HCT116 (cell line): ENCODE data around the gene RHCG. TPM values are rescaled to one million over a fixed set of nuclear protein-coding genes. Genes with fewer than 3 reads are reported as not detected.

Source experiments
- ATAC-seq: fragments of 200-7000 bp; cut with Tn5 transposase; 2 replicates; pipeline ENCODE4 v1.9.1; 2020; ENCODE audit warnings: mild to moderate bottlenecking, moderate library complexity
- BruUV-seq: library from RNA; stranded (reverse); fragments of 400-500 nt; replicated peaks from 2 replicates; lab custom pipeline; 2021; lab: Mats Ljungman, UMichigan
- CTCF ChIA-PET: fragments of 300-600 bp; sonication (Branson Sonifier 250); formaldehyde crosslinking; loops from one replicate; lab custom pipeline; 2021; ENCODE audit warnings: antibody characterized with exemption; lab: Charles Lee
- POLR2A ChIA-PET: fragments of 300-600, 350-600 bp; sonication (Branson Sonifier 250); formaldehyde crosslinking; loops from one replicate; lab custom pipeline; 2021; ENCODE audit warnings: antibody characterized with exemption; lab: Charles Lee
- RAD21 ChIA-PET, 2 experiments: fragments of 300-600 bp; sonication (Branson Sonifier 250); formaldehyde crosslinking; loops; one replicate each; lab custom pipeline; 2023; ENCODE audit warnings: low total read pairs in 2 of 2; ENCODE audit not compliant: uncharacterized antibody in 2 of 2, unreplicated experiment in 2 of 2, low non-redundant PET in 1 of 2; lab: Charles Lee
- DNase-seq: peaks from one replicate; pipeline ENCODE4 v3.0.0-alpha.2; 2010; ENCODE audit warnings: low read depth, low spot score
- H2AFZ ChIP-seq: fragments of 200-600 bp; shearing (Covaris generic), sonication (generic); 2 replicates; pipeline ENCODE4 v1.6.1; 2017; ENCODE audit warnings: low read depth, mixed run types, mixed read lengths, antibody characterized with exemption, low read length; ENCODE audit not compliant: poor library complexity, severe bottlenecking
- H3K27ac ChIP-seq: 2 replicates; pipeline ENCODE4 v1.5.1; 2012; ENCODE audit warnings: low read depth, low read length
- H3K27me3 ChIP-seq: fragments of 200-600 bp; sonication (generic); 2 replicates; pipeline ENCODE4 v1.6.1; 2016; ENCODE audit warnings: mixed run types, low read length, mixed read lengths; ENCODE audit not compliant: insufficient read depth
- H3K36me3 ChIP-seq, 2 experiments: fragments of 200-500 bp in 1 of 2; fragments of 200-600 bp in 1 of 2; sonication (Bioruptor generic) in 1 of 2; sonication (generic) in 1 of 2; 2 replicates each; pipeline versions ENCODE4 v1.5.1 to v1.6.1; 2014 to 2016; ENCODE audit warnings: low read length in 2 of 2, inconsistent platforms in 1 of 2, mixed read lengths in 1 of 2, mixed run types in 1 of 2; ENCODE audit not compliant: insufficient read depth in 2 of 2, control insufficient read depth in 1 of 2
- H3K4me1 ChIP-seq, 2 experiments: fragments of 200-600 bp in 1 of 2; sonication (generic) in 1 of 2; 2 replicates each; pipeline versions ENCODE4 v1.5.1 to v1.6.1; 2012 to 2017; ENCODE audit warnings: low read length in 2 of 2, inconsistent platforms in 1 of 2, mild to moderate bottlenecking in 1 of 2, mixed read lengths in 1 of 2, mixed run types in 1 of 2, moderate library complexity in 1 of 2; ENCODE audit not compliant: insufficient read depth in 2 of 2, control insufficient read depth in 1 of 2
- H3K4me2 ChIP-seq: fragments of 200-600 bp; sonication (generic); 2 replicates; pipeline ENCODE4 v1.6.1; 2017; ENCODE audit warnings: mixed run types, low read length, mixed read lengths
- H3K4me3 ChIP-seq, 2 experiments: fragments of 200-600 bp in 1 of 2; sonication (generic) in 1 of 2; replicated peaks in 1 of 2; 2 replicates each; pipeline ENCODE4 v1.5.1; 2011 to 2016; ENCODE audit warnings: low read length in 2 of 2, control low read depth in 1 of 2, low read depth in 1 of 2, mild to moderate bottlenecking in 1 of 2, mixed read lengths in 1 of 2, mixed run types in 1 of 2
- H3K79me2 ChIP-seq: fragments of 200-600 bp; sonication (generic); 2 replicates; pipeline ENCODE4 v1.6.1; 2017; ENCODE audit warnings: mild to moderate bottlenecking, mixed run types, low read length, moderate library complexity, mixed read lengths; ENCODE audit not compliant: insufficient read depth
- H3K9ac ChIP-seq: fragments of 200-600 bp; sonication (generic); 2 replicates; pipeline ENCODE4 v1.6.1; 2016; ENCODE audit warnings: low read length, mixed read lengths
- H3K9me2 ChIP-seq: fragments of 200-600 bp; sonication (generic), shearing (Covaris generic); 2 replicates; pipeline ENCODE4 v1.6.1; 2017; ENCODE audit warnings: mixed run types, mild to moderate bottlenecking, moderate library complexity; ENCODE audit not compliant: insufficient read depth
- H3K9me3 ChIP-seq, 2 experiments: fragments of 200-500 bp in 1 of 2; fragments of 200-600 bp in 1 of 2; sonication (Bioruptor generic) in 1 of 2; sonication (generic) in 1 of 2; 2 replicates each; pipeline ENCODE4 v1.6.1; 2014 to 2017; ENCODE audit warnings: low read length in 2 of 2, mixed read lengths in 2 of 2, inconsistent platforms in 1 of 2, low read depth in 1 of 2, mild to moderate bottlenecking in 1 of 2, mixed run types in 1 of 2, moderate library complexity in 1 of 2; ENCODE audit not compliant: control insufficient read depth in 1 of 2, insufficient read depth in 1 of 2
- H4K20me1 ChIP-seq: fragments of 200-600 bp; sonication (generic), shearing (Covaris generic); 2 replicates; pipeline ENCODE4 v1.6.1; 2017; ENCODE audit warnings: mixed run types, mild to moderate bottlenecking, moderate library complexity; ENCODE audit not compliant: insufficient read depth
- EGR1 ChIP-seq: IDR thresholded peaks from 2 replicates; pipeline ENCODE4 v1.6.1; 2012; ENCODE audit warnings: low read depth
- POLR2A ChIP-seq: IDR thresholded peaks from 2 replicates; pipeline ENCODE4 v1.7.0; 2011; ENCODE audit warnings: borderline replicate concordance; ENCODE audit not compliant: insufficient read depth, insufficient read length; ENCODE audit errors: extremely low read depth
- SRF ChIP-seq: IDR thresholded peaks from 2 replicates; pipeline ENCODE4 v1.6.1; 2012; ENCODE audit warnings: low read depth
- YY1 ChIP-seq: IDR thresholded peaks from 2 replicates; pipeline ENCODE4 v1.6.1; 2011; ENCODE audit warnings: low read length, low read depth, moderate library complexity, mild to moderate bottlenecking; ENCODE audit not compliant: insufficient replicate concordance; ENCODE audit errors: extremely low read depth
- intact Hi-C: fragments of 100-400 bp; cut with micrococcal nuclease; formaldehyde crosslinking; loops from 2 replicates; pipeline ENCODE4 v1.10.0; 2022
- total RNA-seq: library from RNA; stranded (reverse); gene quantifications from one replicate; pipeline ENCODE4 v1.2.1, GENCODE V29; 2021; ENCODE audit not compliant: unreplicated experiment

Gene RHCG
- total RNA-seq, 1 experiment from 2014 or later, result not detected

- no peak for ATAC-seq
- CTCF ChIA-PET, result interaction anchor here (1.4 kb wide), 1 partner anchor 20 kb away, joined by 4 read pairs; no protein-coding TSS in a partner anchor
- Histone ChIP-seq H3K79me2 (no peaks in the 10 kb centered on the region), H4K20me1 (no peaks in the 10 kb centered on the region), H3K27me3 (no peaks in the 10 kb centered on the region), H3K4me1 (peaks cover 5 to 8% of the 10 kb centered on the region in 2 experiments; a peak in 3 of 4 replicates), H2AFZ (no peak overlapping the region), H3K9me3 (no peaks in the 10 kb centered on the region), H3K4me3 (no peak overlapping the region), H3K4me2 (no peak overlapping the region), H3K36me3 (no peaks in the 10 kb centered on the region), H3K9ac (no peak overlapping the region), H3K27ac (no peak overlapping the region), H3K9me2 (no peaks in the 10 kb centered on the region)
- intact Hi-C loops, result no loop called here
- BruUV-seq, result no TSS peak
- RAD21 ChIA-PET, result no interaction called here
- TF ChIP-seq POLR2A, result no peak
- no peak for TF ChIP-seq EGR1
- TF ChIP-seq SRF, result no peak
- POLR2A ChIA-PET, result no interaction called here
- DNase-seq, result no peak
Measured at GRCh38 chr15:89450076-89451006, 46.0 kb downstream of the RHCG start.

GRCh38 chr15:89448825-89449224 lies 47.6 kb downstream of the RHCG start:
- Histone ChIP-seq H4K20me1 (no peaks in the 10 kb centered on the region), H3K9me2 (no peaks in the 10 kb centered on the region), H3K79me2 (no peaks in the 10 kb centered on the region), H3K9ac (no peak overlapping the region), H3K4me1 (peaks cover 5 to 8% of the 10 kb centered on the region in 2 experiments; a peak in 3 of 4 replicates), H3K9me3 (no peaks in the 10 kb centered on the region), H3K27me3 (no peaks in the 10 kb centered on the region), H3K36me3 (no peaks in the 10 kb centered on the region), H2AFZ (no peak overlapping the region), H3K4me2 (no peak overlapping the region), H3K4me3 (no peak overlapping the region), H3K27ac (no peak overlapping the region)
- no peak for TF ChIP-seq YY1
- ATAC-seq, result no peak
- RAD21 ChIA-PET, result no interaction called here
- intact Hi-C loops, result no loop called here
- no TSS peak for BruUV-seq
- POLR2A ChIA-PET, result no interaction called here
- CTCF ChIA-PET, result interaction anchor here (1.3 to 1.4 kb wide), 2 partner anchors 19 to 90 kb away, joined by 3 to 4 read pairs; no protein-coding TSS in a partner anchor
- no peak for DNase-seq
